K562 (cell line): ENCODE measurements around the gene AGRN. TPM values are rescaled to one million over a fixed set of nuclear protein-coding genes. Genes with fewer than 3 reads are reported as not detected.

Experiments
- BRF2 ChIP-seq: IDR thresholded peaks from 3 replicates; pipeline ENCODE4 v1.6.1; 2011; ENCODE audit warnings: borderline replicate concordance, mild to moderate bottlenecking; ENCODE audit not compliant: insufficient read length, insufficient read depth
- CHAMP1 ChIP-seq: fragments of 450-650 bp; IDR thresholded peaks from 2 replicates; pipeline ENCODE4 v1.6.1; 2016; ENCODE audit warnings: mild to moderate bottlenecking
- FOSL1 ChIP-seq: fragments of 200-800 bp; sonication (Bioruptor generic); conservative IDR thresholded peaks from 2 replicates; pipeline ENCODE4 v1.6.1; 2016; ENCODE audit warnings: missing genetic modification characterization, missing compliant biosample characterization
- HOMEZ ChIP-seq: fragments of 250-450 bp; sonication (Bioruptor Pico); IDR thresholded peaks from 2 replicates; pipeline ENCODE4 v1.4.0; 2020; ENCODE audit warnings: mild to moderate bottlenecking, moderate library complexity
- MGA ChIP-seq: fragments of 450-650 bp; IDR thresholded peaks from 2 replicates; pipeline ENCODE4 v1.6.1; 2016; ENCODE audit warnings: mild to moderate bottlenecking, moderate library complexity
- NR2C2 ChIP-seq, 2 experiments: fragments of 200-800 bp in 1 of 2; sonication (Bioruptor generic) in 1 of 2; sonication (generic) in 1 of 2; formaldehyde crosslinking in 1 of 2; IDR thresholded peaks; 2 replicates each; pipeline versions ENCODE4 v1.6.1 to v1.8.0; 2016 to 2022; ENCODE audit warnings: mild to moderate bottlenecking in 1 of 2, missing compliant biosample characterization in 1 of 2, missing genetic modification characterization in 1 of 2, missing genetic modification reagents in 1 of 2
- POU5F1 ChIP-seq: fragments of 150-350 bp; IDR thresholded peaks from 2 replicates; pipeline ENCODE4 v1.6.1; 2014; ENCODE audit warnings: borderline replicate concordance, low read length, low read depth, mild to moderate bottlenecking; ENCODE audit not compliant: partially characterized antibody
- SMARCA4 ChIP-seq: fragments of 450-650 bp; IDR thresholded peaks from 2 replicates; pipeline ENCODE4 v1.6.1; 2016
- ZNF23 ChIP-seq: fragments of 250-450 bp; sonication (Bioruptor Pico); IDR thresholded peaks from 2 replicates; pipeline ENCODE4 v1.4.0; 2020; ENCODE audit warnings: mild to moderate bottlenecking
- ZNF316 ChIP-seq: fragments of 450-650 bp; IDR thresholded peaks from 2 replicates; pipeline ENCODE4 v1.6.1; 2016
- polyA plus RNA-seq, 8 experiments: library from polyadenylated mRNA; depleted of rRNA in 4 of 8; stranded (reverse) in 5 of 8; unstranded in 3 of 8; fragments of >200 nt; fragmentation: Nextera tagmentation in 2 of 8; fragmentation: Illumina TruSeq in 1 of 8; extraction: Ambion mirVana in 2 of 8; extraction: Trizol in 1 of 8; gene quantifications; 2 replicates each; pipeline versions ENCODE4 v1.2.1 to v1.2.3, GENCODE V29; 2011 to 2014; ENCODE audit warnings: inconsistent platforms in 1 of 8, missing spikeins in 1 of 8
- total RNA-seq, 7 experiments: library from RNA; depleted of rRNA in 6 of 7; stranded (reverse); fragments of >200 nt in 6 of 7; fragmentation: Illumina TruSeq in 2 of 7; extraction: Trizol in 2 of 7; gene quantifications; 2 replicates each; pipeline versions ENCODE4 v1.2.1 to v1.2.3, GENCODE V29; 2011 to 2021; ENCODE audit warnings: low replicate concordance in 1 of 7

AGRN gene
- total and polyA plus RNA-seq, 9 of the 15 experiments (the other 6 are each of a cell fraction or from before 2014, with no cell fraction given) = 0.04 to 111 (median 18.1) TPM

- TF ChIP-seq HOMEZ (CRISPR knock-in tag) (no peak), POU5F1 (no peak), MGA (peak; percentile 94), BRF2 (no peak), CHAMP1 (no peak), ZNF23 (CRISPR knock-in tag) (no peak), NR2C2 (CRISPR knock-in tag; IDR thresholded peaks at IDR 0.05) (peak; percentile 11; the same call in 1 of the 2 replicates), NR2C2 (tag; IDR thresholded peaks at IDR 0.05) (no peak; the same call in 1 of the 2 replicates), FOSL1 (tag) (no peak), ZNF316 (no peak), SMARCA4 (no peak)
Measured at GRCh38 chr1:1079408-1080121, 59.6 kb downstream of the AGRN start (continued).
